Inflammatory macrophage (primary cell): ENCODE results near the gene MTRF1.

Experiments
- DNase-seq, 2 donors: peaks; one replicate each; pipeline ENCODE4 v3.0.0-alpha.2; 2020 to 2022
- total RNA-seq, 18 experiments: gene quantifications; one replicate each; lab custom pipeline; 2026; ENCODE audit warnings: mixed read lengths in 6 of 18, inconsistent platforms in 2 of 18; lab: John Stamatoyannopoulos, UW

Gene MTRF1
- total RNA-seq = 3.3 to 25.3 (median 16.0) reads per million in 18 experiments

- peak; percentile 72 to 81 for DNase-seq
Measured at GRCh38 chr13:41263261-41263971, at the start of gene MTRF1. Gene MTRF1 (minus strand): TSS chr13:41263576. CDS start chr13:41260907, 2,669 bp downstream.

GRCh38 chr13:41313117-41313516 is 49.7 kb upstream of the MTRF1 start:
- no peak for DNase-seq

- peak in 1 of 2 donors; percentile 29 for DNase-seq
Measured at GRCh38 chr13:41312176-41312500, 48.8 kb upstream of the MTRF1 start.

GRCh38 chr13:41311406-41312175 is 48.2 kb upstream of the MTRF1 start:
- DNase-seq = peak; percentile 34 to 59

GRCh38 chr13:41310963-41311405 is 47.6 kb upstream of the MTRF1 start, which contains the start of gene NAA16:
Gene NAA16 (plus strand): TSS chr13:41311267. CDS start chr13:41311529, 262 bp downstream.
- peak; percentile 95 to 97 for DNase-seq

GRCh38 chr13:41307884-41308640 is 44.7 kb upstream of the MTRF1 start:
- no peak for DNase-seq

GRCh38 chr13:41306271-41307145 is 43.1 kb upstream of the MTRF1 start:
- DNase-seq = no peak

GRCh38 chr13:41304551-41304950 is 41.2 kb upstream of the MTRF1 start:
- no peak for DNase-seq

- DNase-seq = no peak
Measured at GRCh38 chr13:41302743-41303142, 39.4 kb upstream of the MTRF1 start.

- DNase-seq = no peak
Measured at GRCh38 chr13:41299316-41300094, 36.1 kb upstream of the MTRF1 start.

GRCh38 chr13:41296879-41297646 is 33.7 kb upstream of the MTRF1 start:
- no peak for DNase-seq

GRCh38 chr13:41295973-41296372 is 32.6 kb upstream of the MTRF1 start:
- DNase-seq = no peak

GRCh38 chr13:41294914-41295313 is 31.5 kb upstream of the MTRF1 start:
- DNase-seq = no peak

GRCh38 chr13:41293272-41293671 is 29.9 kb upstream of the MTRF1 start:
- no peak for DNase-seq

- no peak for DNase-seq
Measured at GRCh38 chr13:41291246-41291645, 27.9 kb upstream of the MTRF1 start.

- peak; percentile 23 to 32 for DNase-seq
Measured at GRCh38 chr13:41289463-41289881, 26.1 kb upstream of the MTRF1 start.

- DNase-seq = no peak
Measured at GRCh38 chr13:41286370-41286769, 23.0 kb upstream of the MTRF1 start.

GRCh38 chr13:41284512-41285288 is 21.3 kb upstream of the MTRF1 start:
- DNase-seq = no peak

GRCh38 chr13:41282129-41282571 is 18.8 kb upstream of the MTRF1 start:
- DNase-seq = peak; percentile 52 to 64
